ENCODE data around the gene COG5. TPM values are rescaled to one million over a fixed set of nuclear protein-coding genes. Genes with fewer than 3 reads are reported as not detected.

Gene COG5
- total and polyA plus RNA-seq, 2 experiments from 2014 or later: 15.4 to 36.5 TPM

- H3K27ac ChIP-seq (ENCODE audit: low read depth): no peak overlapping the region
- Mint-ChIP-seq H3K9me3 (peaks cover 3% of the 10 kb centered on the region; the same call in 1 of the 3 replicates), H3K4me1 (peaks cover 12% of the 10 kb centered on the region; the same call in 2 of the 3 replicates)
Observed at GRCh38 chr7:107286751-107287621, 276.7 kb downstream of the COG5 start.

More at GRCh38 chr7:107286751-107287621, 276.7 kb downstream of the COG5 start:
- H3K4me3 ChIP-seq: no peak overlapping the region
- TF ChIP-seq ZNF331 (CRISPR knock-in tag; IDR thresholded peaks at IDR 0.05; ENCODE audit: low read depth): no peak
- TF ChIP-seq EZH2phosphoT487 (IDR thresholded peaks at IDR 0.05; ENCODE audit: unreplicated experiment): no peak
- TF ChIP-seq STAT1 (IDR thresholded peaks at IDR 0.05; ENCODE audit: unreplicated experiment): no peak
- no peak for TF ChIP-seq JUNB (IDR thresholded peaks at IDR 0.05; ENCODE audit: unreplicated experiment)
- TF ChIP-seq REST (IDR thresholded peaks at IDR 0.05; ENCODE audit: unreplicated experiment): no peak
- no peak for TF ChIP-seq ZNF462 (CRISPR knock-in tag; IDR thresholded peaks at IDR 0.05)
- TF ChIP-seq EZH2 (IDR thresholded peaks at IDR 0.05; ENCODE audit: low read depth, unreplicated experiment): no peak
- TF ChIP-seq POLR2AphosphoS5 (IDR thresholded peaks at IDR 0.05; ENCODE audit: low read depth): no peak
- TF ChIP-seq, protein P1, sequence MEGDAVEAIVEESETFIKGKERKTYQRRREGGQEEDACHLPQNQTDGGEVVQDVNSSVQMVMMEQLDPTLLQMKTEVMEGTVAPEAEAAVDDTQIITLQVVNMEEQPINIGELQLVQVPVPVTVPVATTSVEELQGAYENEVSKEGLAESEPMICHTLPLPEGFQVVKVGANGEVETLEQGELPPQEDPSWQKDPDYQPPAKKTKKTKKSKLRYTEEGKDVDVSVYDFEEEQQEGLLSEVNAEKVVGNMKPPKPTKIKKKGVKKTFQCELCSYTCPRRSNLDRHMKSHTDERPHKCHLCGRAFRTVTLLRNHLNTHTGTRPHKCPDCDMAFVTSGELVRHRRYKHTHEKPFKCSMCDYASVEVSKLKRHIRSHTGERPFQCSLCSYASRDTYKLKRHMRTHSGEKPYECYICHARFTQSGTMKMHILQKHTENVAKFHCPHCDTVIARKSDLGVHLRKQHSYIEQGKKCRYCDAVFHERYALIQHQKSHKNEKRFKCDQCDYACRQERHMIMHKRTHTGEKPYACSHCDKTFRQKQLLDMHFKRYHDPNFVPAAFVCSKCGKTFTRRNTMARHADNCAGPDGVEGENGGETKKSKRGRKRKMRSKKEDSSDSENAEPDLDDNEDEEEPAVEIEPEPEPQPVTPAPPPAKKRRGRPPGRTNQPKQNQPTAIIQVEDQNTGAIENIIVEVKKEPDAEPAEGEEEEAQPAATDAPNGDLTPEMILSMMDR (conservative IDR thresholded peaks at IDR 0.05; ENCODE audit: low read depth in 2 of 2): no peak
- no peak for TF ChIP-seq ZNF114 (CRISPR knock-in tag; IDR thresholded peaks at IDR 0.05)
- no peak for TF ChIP-seq CREB1 (CRISPR knock-in tag; IDR thresholded peaks at IDR 0.05; ENCODE audit: low read depth)
- TF ChIP-seq, protein P2, sequence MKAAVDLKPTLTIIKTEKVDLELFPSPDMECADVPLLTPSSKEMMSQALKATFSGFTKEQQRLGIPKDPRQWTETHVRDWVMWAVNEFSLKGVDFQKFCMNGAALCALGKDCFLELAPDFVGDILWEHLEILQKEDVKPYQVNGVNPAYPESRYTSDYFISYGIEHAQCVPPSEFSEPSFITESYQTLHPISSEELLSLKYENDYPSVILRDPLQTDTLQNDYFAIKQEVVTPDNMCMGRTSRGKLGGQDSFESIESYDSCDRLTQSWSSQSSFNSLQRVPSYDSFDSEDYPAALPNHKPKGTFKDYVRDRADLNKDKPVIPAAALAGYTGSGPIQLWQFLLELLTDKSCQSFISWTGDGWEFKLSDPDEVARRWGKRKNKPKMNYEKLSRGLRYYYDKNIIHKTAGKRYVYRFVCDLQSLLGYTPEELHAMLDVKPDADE (IDR thresholded peaks at IDR 0.05): no peak
- no peak for TF ChIP-seq NANOG (IDR thresholded peaks at IDR 0.05; ENCODE audit: borderline replicate concordance)
- no peak overlapping the region for H3K4me3 Mint-ChIP-seq
- ATAC-seq (no peak), DNase-seq (ENCODE audit: low spot score) (no peak)
- H2AFZ ChIP-seq: no peak overlapping the region
- H3F3A ChIP-seq (replicated peaks; ENCODE audit: low read depth): no peaks in the 10 kb centered on the region
- no peaks in the 10 kb centered on the region for H3K9me2 ChIP-seq (ENCODE audit: insufficient read depth)
- no peak overlapping the region for H3K27ac Mint-ChIP-seq
- no peaks in the 10 kb centered on the region for H4K20me1 ChIP-seq (replicated peaks; ENCODE audit: insufficient read depth)
- no peaks in the 10 kb centered on the region for H3K36me3 ChIP-seq (ENCODE audit: insufficient read depth)
- no peaks in the 10 kb centered on the region for H3K4me1 ChIP-seq (ENCODE audit: insufficient read depth)
- no peaks in the 10 kb centered on the region for H3K79me2 ChIP-seq (replicated peaks; ENCODE audit: insufficient read depth)
- peaks cover 5% of the 10 kb centered on the region for H3K27me3 Mint-ChIP-seq (ENCODE audit: insufficient read depth, low read depth, poor library complexity)
- no peaks in the 10 kb centered on the region for H3K27me3 ChIP-seq (ENCODE audit: insufficient read depth)
- H3K4me2 ChIP-seq: no peak overlapping the region
- H3K36me3 Mint-ChIP-seq (ENCODE audit: low read depth): peaks cover 17% of the 10 kb centered on the region; the same call in 2 of the 3 replicates
